Spleen (tissue), 3 donors: ENCODE data around the gene PITRM1.

ENCODE experiments used
- POLR2A ChIP-seq, 3 donors: fragments of 450-650 bp; IDR thresholded peaks; one replicate each; pipeline ENCODE4 v1.5.1; 2017; ENCODE audit warnings: antibody characterized with exemption in 3 of 3, mild to moderate bottlenecking in 1 of 3
- POLR2AphosphoS5 ChIP-seq, 3 donors: sonication (generic); formaldehyde crosslinking; IDR thresholded peaks; one replicate each; pipeline ENCODE4 v1.5.1; 2017; ENCODE audit warnings: antibody characterized with exemption in 3 of 3

GRCh38 chr10:3207351-3207750, 34.8 kb upstream of the PITRM1 start:
- TF ChIP-seq POLR2A (IDR thresholded peaks at IDR 0.05) (no peak), POLR2AphosphoS5 (IDR thresholded peaks at IDR 0.05) (no peak)
